Body of pancreas (tissue), 4 donors: ENCODE data around the gene BCL11B.

Experiments used
- CTCF ChIP-seq, 7 experiments: fragments of 450-650 bp in 4 of 7; fragments of 200-600 bp in 3 of 7; sonication (generic) in 3 of 7; IDR thresholded peaks; one replicate each; pipeline ENCODE4 v1.5.1; 2016 to 2019; ENCODE audit warnings: antibody characterized with exemption in 7 of 7
- POLR2A ChIP-seq, 3 donors: fragments of 450-650 bp; IDR thresholded peaks; one replicate each; pipeline ENCODE4 v1.6.1; 2016; ENCODE audit warnings: antibody characterized with exemption in 3 of 3, mild to moderate bottlenecking in 2 of 3

GRCh38 chr14:99236386-99237138, 35.4 kb downstream of the BCL11B start:
- TF ChIP-seq CTCF (IDR thresholded peaks at IDR 0.05) (no peak), POLR2A (IDR thresholded peaks at IDR 0.05) (no peak)
